ENCODE data around the gene CCDC180.

DNA sequence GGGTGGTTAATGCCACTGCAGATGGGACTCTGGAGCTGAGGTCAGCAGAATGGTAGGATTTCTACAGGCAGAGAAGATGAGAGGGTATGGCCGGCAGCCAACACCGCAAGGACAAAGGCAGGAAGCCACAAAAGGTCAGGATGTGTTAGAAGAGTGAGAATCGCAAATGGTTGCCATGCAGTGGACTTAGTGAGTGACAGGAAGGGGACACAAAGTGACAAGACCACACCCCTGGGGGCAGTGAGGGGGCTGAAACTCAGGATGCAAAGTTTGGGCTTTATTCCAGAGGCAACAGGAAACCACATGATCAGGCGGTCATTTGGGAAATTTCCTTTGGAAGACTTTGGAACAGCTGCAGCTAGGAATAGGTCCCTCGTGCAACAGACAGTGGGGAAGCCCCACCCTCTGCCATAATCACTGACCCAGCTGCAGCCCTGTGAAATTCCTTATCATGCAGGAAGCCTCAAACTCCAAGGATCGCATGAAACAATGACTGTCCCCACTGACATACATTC, 14.2 kb upstream of the CCDC180 start:
- TF ChIP-seq, protein P1, sequence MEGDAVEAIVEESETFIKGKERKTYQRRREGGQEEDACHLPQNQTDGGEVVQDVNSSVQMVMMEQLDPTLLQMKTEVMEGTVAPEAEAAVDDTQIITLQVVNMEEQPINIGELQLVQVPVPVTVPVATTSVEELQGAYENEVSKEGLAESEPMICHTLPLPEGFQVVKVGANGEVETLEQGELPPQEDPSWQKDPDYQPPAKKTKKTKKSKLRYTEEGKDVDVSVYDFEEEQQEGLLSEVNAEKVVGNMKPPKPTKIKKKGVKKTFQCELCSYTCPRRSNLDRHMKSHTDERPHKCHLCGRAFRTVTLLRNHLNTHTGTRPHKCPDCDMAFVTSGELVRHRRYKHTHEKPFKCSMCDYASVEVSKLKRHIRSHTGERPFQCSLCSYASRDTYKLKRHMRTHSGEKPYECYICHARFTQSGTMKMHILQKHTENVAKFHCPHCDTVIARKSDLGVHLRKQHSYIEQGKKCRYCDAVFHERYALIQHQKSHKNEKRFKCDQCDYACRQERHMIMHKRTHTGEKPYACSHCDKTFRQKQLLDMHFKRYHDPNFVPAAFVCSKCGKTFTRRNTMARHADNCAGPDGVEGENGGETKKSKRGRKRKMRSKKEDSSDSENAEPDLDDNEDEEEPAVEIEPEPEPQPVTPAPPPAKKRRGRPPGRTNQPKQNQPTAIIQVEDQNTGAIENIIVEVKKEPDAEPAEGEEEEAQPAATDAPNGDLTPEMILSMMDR (IDR thresholded peaks at IDR 0.05): no peak
- TF ChIP-seq POLR2A (IDR thresholded peaks at IDR 0.05): no peak

All from uterus (tissue), 2 donors.